ENCODE results near the gene CDC42BPB.
"Not testable (repeated sequence)": the region's sequence is repeated elsewhere in the genome, so short reads cannot be mapped to it uniquely, and the experiment has no call there.

CDC42BPB gene

DNA sequence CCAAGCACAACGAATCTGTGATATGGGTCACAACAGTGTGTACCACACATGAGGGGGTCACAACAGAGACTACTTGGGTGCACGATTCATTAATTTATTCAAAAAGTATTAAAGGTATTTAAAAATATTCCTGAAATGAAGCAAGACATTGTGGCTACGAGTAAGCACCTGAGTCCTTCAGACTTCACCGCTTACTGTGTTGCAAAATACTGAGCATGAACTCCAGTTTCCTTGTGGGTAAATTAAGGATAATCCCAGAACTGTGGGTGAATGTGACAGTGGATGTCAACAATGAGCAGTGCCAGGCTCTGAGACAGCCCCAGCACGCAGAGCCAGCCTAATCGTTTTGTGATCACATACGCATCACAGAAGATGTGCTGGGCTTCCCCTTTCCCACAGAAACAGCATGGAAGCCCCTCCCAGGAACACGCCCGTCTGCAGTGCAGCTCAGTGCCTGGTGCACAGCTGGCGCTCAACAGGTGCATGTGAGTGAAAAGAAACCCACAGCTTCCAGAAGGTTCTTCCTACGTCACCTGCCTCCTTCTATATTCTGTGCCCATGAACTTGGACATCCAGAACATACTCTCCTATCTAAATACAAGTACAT is 29.1 kb downstream of the CDC42BPB start:
- no peak overlapping the region for H3K4me3 ChIP-seq (ENCODE audit: low read depth, low read length)
- DNase-seq (ENCODE audit: low read depth), result no peak
- TF ChIP-seq, protein P1, sequence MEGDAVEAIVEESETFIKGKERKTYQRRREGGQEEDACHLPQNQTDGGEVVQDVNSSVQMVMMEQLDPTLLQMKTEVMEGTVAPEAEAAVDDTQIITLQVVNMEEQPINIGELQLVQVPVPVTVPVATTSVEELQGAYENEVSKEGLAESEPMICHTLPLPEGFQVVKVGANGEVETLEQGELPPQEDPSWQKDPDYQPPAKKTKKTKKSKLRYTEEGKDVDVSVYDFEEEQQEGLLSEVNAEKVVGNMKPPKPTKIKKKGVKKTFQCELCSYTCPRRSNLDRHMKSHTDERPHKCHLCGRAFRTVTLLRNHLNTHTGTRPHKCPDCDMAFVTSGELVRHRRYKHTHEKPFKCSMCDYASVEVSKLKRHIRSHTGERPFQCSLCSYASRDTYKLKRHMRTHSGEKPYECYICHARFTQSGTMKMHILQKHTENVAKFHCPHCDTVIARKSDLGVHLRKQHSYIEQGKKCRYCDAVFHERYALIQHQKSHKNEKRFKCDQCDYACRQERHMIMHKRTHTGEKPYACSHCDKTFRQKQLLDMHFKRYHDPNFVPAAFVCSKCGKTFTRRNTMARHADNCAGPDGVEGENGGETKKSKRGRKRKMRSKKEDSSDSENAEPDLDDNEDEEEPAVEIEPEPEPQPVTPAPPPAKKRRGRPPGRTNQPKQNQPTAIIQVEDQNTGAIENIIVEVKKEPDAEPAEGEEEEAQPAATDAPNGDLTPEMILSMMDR (IDR thresholded peaks at IDR 0.05; ENCODE audit: control insufficient read depth, extremely low read depth, insufficient read depth), result no peak

DNA sequence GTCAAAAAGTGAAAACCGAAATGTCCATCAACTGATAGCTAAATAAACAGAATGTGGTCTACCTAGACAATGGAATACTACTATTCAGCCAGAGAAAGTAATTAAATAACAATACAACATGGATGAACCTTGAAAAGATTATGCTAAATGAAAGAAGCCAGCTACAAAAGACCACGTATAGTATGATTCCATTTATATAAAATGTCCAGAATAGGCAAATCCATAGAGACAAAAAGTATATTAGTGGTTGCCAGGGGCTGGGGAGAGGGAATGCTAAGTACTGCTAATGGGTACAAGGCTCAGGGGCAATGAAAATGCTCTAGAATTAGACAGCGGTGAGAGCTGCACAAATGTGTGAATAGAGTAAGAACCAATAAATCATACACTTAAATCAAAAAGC is 29.9 kb downstream of the CDC42BPB start:
- H3K4me3 ChIP-seq (ENCODE audit: low read depth, low read length), result no peak overlapping the region
- TF ChIP-seq, protein P1 (IDR thresholded peaks at IDR 0.05; ENCODE audit: control insufficient read depth, extremely low read depth, insufficient read depth), result no peak
- no peak for DNase-seq (ENCODE audit: low read depth)

DNA sequence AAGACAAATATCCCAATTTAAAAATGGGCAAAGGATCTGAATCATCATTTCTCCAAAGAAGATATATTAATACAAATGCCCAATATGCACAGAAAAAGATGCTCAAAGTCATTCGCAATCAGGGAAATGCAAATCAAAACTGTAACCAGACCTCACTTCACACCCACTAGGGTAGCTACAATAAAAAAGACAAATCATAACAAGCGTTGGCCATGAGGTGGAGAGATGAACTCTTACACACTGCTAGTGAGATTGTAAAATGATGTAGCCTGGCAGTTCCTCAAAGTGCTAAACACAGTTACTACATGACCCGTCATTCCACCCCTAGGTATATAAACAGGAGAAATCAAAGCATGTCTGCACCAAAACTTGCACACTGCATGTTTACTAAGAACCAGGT is 30.4 kb downstream of the CDC42BPB start:
- TF ChIP-seq, protein P1 (IDR thresholded peaks at IDR 0.05; ENCODE audit: control insufficient read depth, extremely low read depth, insufficient read depth), result no peak
- DNase-seq (ENCODE audit: low read depth), result no peak
- no peak overlapping the region for H3K4me3 ChIP-seq (ENCODE audit: low read depth, low read length)

DNA sequence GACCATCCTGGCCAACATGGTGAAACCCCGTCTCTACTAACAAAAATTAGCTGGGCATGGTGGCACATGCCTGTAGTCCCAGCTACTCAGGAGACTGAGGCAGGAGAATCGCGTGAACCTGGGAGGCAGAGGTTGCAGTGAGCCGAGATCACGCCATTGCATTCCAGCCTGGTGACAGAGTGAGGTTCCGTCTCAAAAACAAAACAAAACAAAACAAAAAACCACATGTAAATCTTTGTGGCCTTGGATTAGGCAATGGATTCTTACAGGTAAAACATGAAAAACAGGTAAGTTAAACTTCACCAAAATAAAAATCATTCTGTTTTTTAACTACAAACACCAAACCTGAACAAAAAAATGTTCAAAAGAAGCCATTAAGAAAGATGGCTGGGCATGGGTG is 31.2 kb downstream of the CDC42BPB start:
- not testable (repeated sequence) for H3K4me3 ChIP-seq (ENCODE audit: low read depth, low read length); DNase-seq (ENCODE audit: low read depth)

DNA sequence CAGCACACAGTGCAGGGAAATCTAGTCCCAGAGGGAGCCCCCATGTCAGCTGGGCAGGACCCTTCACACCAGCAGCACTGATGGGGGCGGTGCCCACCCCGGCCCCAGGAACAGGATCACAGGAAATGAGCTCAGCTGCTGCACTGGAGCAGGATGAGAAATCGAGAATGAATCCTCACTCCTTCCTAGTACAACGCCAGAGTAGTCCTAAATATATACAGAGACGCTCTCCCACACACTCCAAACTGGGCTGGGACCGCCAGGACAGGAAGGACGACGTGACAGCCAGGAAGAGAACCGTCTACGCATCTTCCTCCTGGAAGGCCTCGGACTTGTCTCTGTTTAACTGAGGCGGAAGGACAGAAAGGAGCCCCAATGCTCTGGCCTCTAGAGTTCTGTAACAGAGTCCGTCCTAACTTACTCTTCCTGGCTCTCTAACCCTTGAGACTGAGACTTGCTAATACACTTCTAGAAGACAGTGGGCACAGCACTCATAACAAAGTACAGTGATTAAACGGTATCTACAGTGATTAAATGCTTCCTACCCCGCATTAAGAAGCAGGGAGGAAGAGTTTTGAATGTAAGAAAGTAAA is 33.4 kb downstream of the CDC42BPB start:
- no peak for DNase-seq (ENCODE audit: low read depth)
- TF ChIP-seq, protein P1 (IDR thresholded peaks at IDR 0.05; ENCODE audit: control insufficient read depth, extremely low read depth, insufficient read depth), result no peak

DNA sequence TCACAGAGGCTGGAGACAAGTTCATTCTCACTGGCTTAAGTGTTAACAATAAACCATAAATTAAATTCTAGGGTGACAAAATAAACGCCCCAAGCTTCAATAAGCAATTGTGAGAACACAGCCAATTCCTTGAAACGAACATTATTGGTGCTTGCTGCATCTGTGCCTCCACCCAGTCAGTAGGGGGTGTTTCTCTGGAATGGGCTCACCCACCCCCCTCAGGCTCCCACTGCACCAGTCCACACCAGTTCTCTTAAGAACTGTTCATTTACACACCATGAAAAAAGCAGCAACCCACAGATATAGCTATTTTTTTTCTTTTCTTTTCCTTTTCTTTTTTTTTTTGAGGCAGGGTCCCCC is 34.7 kb downstream of the CDC42BPB start:
- no peak for DNase-seq (ENCODE audit: low read depth)
- TF ChIP-seq, protein P1 (IDR thresholded peaks at IDR 0.05; ENCODE audit: control insufficient read depth, extremely low read depth, insufficient read depth), result no peak
- no peak overlapping the region for H3K4me3 ChIP-seq (ENCODE audit: low read depth, low read length)

More for the DNA sequence above, 33.4 kb downstream of the CDC42BPB start:
- no peak overlapping the region for H3K4me3 ChIP-seq (ENCODE audit: low read depth, low read length)

DNA sequence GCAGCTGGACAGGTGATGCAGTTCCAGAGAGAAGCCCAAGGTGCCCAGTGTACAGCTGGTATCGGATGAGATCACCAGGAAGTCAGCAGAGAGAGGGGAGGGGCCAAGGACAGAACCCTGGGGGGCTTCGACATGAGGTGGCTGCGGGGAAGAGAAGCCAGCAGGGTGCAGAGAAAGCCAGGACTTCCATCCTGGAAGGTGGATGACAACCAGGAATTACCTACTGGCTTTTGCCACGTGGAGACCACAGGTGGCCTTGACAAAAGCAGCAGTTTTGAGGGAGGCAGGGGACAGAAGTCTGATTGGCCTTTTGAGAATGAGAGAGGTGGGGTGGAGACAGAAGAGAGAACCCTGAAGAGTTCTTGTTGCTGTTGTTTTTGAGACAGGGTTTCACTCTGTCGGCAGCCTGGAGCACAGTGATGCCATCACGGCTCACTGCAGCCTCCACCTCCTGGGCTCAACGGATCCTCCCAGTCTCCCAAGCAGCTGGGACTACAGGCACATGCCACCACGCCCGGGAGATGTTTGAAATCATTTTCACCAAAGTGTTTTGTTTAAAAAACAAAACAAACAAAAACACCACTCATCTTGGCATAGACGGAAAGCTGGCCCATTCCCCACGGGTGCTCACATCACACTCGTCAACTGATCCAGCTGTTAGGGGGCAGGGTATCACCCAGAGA is 35.2 kb downstream of the CDC42BPB start:
- TF ChIP-seq, protein P1 (IDR thresholded peaks at IDR 0.05; ENCODE audit: control insufficient read depth, extremely low read depth, insufficient read depth), result no peak
- H3K4me3 ChIP-seq (ENCODE audit: low read depth, low read length), result no peak overlapping the region
- no peak for DNase-seq (ENCODE audit: low read depth)

All from LNCaP clone FGC (cell line).